GM19324 (cell line): ENCODE results near the gene TAS2R10.
"Not testable (repeated sequence)": the region's sequence is repeated elsewhere in the genome, so short reads cannot be mapped to it uniquely, and the experiment has no call there.

Source experiments
- ATAC-seq: cut with Tn5 transposase; IDR thresholded peaks from one replicate; pipeline ENCODE4 v1.9.1; 2021; ENCODE audit warnings: mild to moderate bottlenecking, moderate library complexity; ENCODE audit not compliant: unreplicated experiment, low FRiP score

TAS2R10 gene

GRCh38 chr12:10791769-10792168 is 34.4 kb downstream of the TAS2R10 start:
- ATAC-seq: not testable (repeated sequence)

DNA sequence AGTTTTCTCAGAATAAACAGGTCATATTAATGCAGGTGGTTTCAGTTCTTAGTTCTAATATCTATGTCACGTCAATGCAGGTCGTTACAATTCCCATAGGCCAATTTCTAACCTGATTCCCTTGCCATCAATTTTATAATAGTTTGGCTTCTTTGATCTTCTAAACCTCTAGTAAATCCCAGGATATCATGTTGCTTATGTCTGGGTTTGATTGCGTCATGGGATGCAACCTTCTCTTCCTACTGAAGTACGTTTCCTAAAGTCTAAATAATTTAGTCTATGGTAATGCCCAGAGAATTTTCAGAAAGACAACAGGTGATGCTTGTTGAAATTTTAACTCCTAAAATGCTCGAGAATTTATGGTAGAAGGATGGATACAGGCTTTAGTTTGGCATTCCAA is 42.9 kb downstream of the TAS2R10 start:
- no peak for ATAC-seq

- ATAC-seq: no peak
Measured at GRCh38 chr12:10779103-10779502, 47.1 kb downstream of the TAS2R10 start.
